Ramos (cell line): Measurements from ENCODE around the gene TBC1D22A.

Experiments used
- in situ Hi-C: fragments of 300-500 bp; cut with MboI; formaldehyde crosslinking; loops from one replicate; pipeline ENCODE4 v1.14.3; 2022; ENCODE audit warnings: low sequenced_read_pairs; ENCODE audit not compliant: unreplicated experiment

The TBC1D22A gene

GRCh38 chr22:46995501-46996360 is 233.3 kb downstream of the TBC1D22A start:
- in situ Hi-C loops: no loop called here

DNA sequence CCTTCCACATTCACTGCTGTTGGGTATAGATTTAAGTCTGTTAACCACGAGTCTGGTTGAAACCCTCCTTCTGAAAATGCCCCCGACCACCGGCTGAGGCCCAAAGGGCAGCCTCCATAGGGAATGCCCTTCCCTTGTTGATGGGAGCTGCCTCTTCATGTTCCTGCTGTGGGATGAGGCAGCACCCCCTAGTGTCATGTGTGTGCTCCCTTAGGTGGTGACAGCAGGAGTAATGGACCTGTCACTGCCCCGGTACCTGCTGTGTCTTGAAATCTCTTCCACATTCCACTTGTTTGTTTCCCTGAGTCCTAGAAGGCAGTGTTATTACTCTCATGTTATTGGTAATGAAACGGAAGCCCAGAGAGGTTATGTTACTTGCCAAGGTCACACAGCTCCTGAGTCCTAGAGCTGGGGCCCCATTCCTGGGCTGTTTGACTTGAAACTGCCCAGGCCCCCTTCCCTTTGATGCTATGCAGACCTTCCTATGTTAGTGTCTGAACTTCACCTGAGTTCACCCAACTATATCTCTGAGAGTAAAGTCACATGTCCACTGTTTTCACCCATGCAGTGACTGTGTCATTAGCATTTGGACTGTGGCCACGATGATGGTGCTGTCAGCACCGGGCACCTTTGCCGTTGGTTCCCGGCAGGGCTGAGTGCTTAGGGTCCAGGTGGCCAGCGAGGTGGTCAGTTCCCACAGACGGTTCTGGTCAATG is 234.3 kb downstream of the TBC1D22A start:
- in situ Hi-C loops: no loop called here

DNA sequence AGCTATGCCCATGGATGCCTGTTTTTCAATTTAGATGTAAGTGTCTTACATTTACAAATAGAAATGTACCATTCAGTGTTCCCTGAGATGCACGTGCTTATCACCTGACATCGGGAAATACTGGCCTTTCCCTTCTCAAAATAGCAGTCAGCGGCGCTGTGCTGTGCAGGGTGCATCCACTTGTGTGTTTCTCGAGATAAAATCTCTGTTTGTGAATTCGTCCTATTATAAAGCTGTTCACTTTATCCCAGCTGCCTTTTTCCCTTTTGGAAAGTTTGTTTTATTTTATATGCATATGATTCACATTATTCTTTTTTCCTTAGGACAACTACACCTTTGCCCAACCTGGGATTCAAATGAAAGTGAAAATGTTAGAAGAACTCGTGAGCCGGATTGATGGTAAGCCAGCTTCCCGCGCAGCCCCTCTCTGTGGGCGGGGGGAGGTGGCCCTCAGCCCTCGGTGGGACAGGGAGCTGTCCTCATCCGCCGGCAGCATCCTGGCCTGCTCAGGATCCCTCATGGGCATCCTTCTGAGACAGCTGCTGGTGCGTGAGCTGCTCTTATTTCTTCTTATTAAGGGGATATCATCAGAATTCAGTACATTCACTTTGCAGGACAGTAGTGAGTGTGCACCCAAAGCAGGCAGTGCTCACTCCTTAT is 235.0 kb downstream of the TBC1D22A start:
- in situ Hi-C loops: no loop called here

DNA sequence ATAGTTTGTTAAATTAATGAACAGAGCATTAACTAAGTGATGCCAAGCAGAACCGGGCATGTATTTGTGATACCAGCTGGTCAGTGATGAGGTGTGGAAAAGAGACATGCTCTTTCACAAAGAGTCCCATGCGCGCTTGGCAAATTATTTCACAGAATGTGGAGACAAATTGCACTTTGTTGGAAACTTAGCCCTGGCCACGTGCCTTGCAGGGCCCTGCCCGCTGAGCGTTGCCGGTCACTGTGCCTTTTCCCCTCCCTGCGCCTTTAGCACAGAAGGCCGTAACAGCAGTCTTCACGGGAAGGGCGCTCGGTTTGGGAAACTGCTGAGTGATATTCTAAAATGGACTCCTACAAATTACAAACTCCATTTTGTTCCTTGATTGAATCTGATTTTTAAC is 235.9 kb downstream of the TBC1D22A start:
- in situ Hi-C loops: no loop called here

- in situ Hi-C loops: no loop called here
Measured at GRCh38 chr22:47000256-47000655, 237.8 kb downstream of the TBC1D22A start.

- in situ Hi-C loops: no loop called here
Measured at GRCh38 chr22:47000888-47001287, 238.4 kb downstream of the TBC1D22A start.

- in situ Hi-C loops: no loop called here
Measured at GRCh38 chr22:47001288-47001687, 238.8 kb downstream of the TBC1D22A start.

DNA sequence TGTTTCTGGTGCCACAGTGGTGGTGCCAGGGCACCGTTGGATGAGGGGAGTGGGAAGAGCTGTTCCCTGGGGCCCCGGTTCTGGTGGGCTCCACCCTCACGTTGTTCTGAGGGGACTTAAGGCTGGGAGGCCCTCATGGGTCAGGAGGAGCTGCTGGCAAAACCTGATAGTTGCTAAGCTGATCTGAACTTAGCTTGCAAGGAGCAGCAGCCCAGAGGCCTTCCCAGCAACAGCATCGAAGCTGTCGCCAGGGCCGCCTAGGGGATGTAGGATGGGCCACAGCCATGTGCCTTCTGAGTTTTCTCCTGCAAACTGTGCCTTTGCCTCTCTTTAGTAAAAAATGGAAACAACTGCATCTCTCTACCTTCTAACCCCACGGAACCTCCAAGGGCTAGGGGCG is 240.2 kb downstream of the TBC1D22A start:
- in situ Hi-C loops: no loop called here

DNA sequence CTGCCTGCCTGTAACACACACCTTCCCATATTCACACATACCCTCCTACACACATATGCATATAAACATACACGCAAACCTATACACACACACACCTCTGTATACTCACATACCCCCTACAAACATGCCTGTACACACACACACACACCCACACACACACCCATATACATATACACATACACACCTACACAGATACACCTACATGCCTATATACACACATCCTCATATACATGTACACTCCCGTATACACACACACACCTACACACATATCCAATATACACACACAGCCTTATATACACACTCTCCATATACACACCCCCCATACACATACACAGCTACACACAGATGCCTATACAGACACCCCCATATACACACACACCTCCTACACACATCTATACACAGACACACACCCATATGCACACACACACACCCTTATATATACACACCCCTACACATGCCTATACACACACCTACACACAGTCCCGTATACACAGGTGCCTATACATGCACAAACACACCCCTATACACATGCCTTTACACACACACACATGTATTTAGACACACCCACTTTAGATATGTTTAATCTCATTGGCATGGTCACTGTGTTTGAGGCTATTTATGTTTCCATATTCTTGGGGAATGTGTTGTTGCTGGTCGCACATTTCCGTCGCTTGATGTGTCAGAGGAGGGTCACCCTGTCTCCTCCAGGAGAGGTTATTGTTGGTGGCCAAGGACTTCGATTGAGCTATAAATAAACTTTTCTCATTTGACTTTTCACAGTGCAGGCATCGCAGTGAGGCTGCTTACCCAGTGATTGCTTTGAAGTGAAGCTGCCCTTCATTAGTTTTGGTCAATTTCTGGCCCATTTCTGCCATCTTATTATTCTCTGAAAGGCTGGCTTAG is 243.3 kb downstream of the TBC1D22A start:
- in situ Hi-C loops: no loop called here

- in situ Hi-C loops: no loop called here
Measured at GRCh38 chr22:47006433-47006832, 244.0 kb downstream of the TBC1D22A start.

DNA sequence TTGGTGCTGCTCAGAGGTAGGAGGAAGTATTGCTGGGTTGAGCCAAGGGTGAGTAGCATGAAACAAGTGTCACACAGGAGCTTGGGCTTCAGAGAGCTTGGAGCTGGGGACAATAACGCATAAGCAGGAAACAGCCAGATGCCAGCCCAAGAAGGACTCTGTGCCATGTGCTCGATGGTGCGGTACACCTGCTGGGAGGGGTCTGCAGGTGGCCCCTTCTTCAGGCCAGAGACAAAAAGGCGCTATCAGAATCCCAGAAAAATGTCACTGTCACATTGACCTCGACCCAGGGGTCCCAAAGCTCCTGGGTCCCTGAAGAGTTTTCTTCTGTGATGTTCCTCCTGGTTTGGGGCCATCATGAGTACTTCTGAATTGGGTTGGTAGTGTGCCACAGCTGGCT is 244.4 kb downstream of the TBC1D22A start:
- in situ Hi-C loops: no loop called here

- in situ Hi-C loops: no loop called here
Measured at GRCh38 chr22:47007496-47007895, 245.0 kb downstream of the TBC1D22A start.

DNA sequence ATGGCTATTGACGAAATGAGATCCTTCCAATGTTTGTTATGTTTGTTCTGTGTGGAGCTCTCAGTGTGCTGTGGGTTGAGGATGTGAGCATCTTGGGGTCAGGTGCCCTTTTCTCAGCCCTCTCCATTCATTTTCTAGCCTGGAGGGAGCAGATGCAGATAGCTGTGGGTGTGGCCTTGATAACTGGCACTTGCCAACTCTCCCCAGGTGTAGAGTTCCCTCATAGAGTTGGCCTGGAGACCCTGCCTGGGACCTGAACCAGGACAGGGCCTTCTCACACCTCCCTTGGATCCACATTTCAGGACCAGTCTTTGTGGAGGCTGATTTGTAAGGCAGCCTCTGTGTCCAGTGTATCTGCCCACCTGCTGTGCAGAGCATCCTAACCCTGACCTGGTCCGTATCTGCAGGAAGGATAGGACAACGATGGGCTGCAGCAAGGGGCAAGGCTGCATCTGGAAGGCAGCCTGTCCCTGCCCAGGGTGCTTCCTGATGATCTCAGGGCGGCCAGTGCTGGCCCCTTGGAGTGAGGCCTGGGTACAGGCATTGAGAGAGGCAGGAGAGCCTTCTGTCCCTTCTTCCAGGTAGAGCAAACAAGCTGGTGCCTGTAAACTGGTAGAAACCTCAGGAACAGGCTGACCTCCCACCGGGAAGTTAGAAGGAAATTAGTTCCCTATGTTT is 245.9 kb downstream of the TBC1D22A start:
- in situ Hi-C loops: no loop called here

GRCh38 chr22:47009304-47010101 is 247.1 kb downstream of the TBC1D22A start:
- in situ Hi-C loops: no loop called here

DNA sequence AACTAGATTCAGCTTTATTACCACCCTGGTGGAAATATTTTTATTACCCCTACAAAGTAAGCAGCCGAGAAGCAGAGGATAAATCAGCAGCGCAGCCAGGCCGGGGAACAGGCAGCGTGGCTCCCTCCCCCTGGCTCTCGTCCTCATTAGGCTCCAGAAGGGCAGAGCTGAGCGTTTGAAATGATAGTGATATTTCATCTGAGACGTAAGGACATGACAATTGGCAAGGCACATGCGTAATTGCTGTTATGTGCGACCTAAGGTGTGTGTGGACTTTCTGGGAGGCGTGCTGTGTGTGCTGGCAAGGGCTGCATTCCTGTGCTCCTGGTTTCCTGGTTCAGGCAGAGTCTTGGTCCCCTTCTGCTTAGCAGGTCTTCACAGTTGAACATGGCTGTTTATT is 247.8 kb downstream of the TBC1D22A start:
- in situ Hi-C loops: no loop called here

- in situ Hi-C loops: no loop called here
Measured at GRCh38 chr22:47011131-47011858, 248.8 kb downstream of the TBC1D22A start.

GRCh38 chr22:47011859-47012258 is 249.4 kb downstream of the TBC1D22A start:
- in situ Hi-C loops: no loop called here
